Gastrocnemius medialis (tissue), 4 donors: ENCODE data around the gene CFAP100.

Experiments used
- CTCF ChIP-seq, 5 experiments: fragments of 450-650 bp in 3 of 5; fragments of 200-600 bp in 2 of 5; sonication (generic) in 2 of 5; IDR thresholded peaks in 4 of 5; conservative IDR thresholded peaks in 1 of 5; 1 replicate in 4 of 5; 2 replicates in 1 of 5; pipeline ENCODE4 v1.5.1; 2016 to 2019; ENCODE audit warnings: antibody characterized with exemption in 5 of 5, mild to moderate bottlenecking in 3 of 5, moderate library complexity in 3 of 5
- POLR2A ChIP-seq, 2 donors: fragments of 450-650 bp; IDR thresholded peaks; one replicate each; pipeline ENCODE4 v1.6.1; 2017; ENCODE audit warnings: antibody characterized with exemption in 2 of 2, mild to moderate bottlenecking in 2 of 2, moderate library complexity in 2 of 2

DNA sequence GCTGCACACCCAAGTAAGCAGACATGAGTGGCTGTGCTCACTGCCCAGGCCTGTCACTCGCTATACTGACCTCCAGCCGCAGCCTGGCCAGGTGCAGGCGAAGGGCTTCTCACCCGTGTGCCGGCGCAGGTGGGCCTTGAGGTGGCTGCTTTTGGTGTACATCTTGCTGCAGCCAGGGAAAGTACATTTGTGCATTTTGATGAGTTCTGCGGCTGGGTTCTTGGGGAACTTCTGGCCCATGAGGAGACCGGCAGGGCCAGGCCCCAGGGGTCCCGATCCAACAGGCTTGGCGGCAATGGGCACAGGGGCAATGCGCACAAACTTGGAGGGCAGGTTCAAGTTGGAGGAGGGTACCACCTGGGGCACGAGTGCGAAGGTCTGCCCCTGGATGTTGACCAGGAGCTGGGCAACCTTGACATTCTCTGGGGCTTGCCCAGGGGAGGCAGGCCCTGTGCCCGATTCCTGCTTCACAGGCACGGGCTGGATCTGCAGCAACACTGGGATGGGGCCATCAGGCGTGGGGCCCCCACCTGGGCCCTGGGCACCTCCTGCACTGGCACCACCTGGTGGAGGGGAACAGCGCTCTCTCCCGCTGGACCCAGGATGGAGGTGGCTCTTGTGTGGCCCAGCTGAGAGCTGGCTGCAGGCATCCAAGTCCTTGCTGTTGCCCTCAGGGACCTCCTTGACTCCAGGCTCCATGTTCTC, 42.8 kb upstream of the CFAP100 start:
- TF ChIP-seq POLR2A (IDR thresholded peaks at IDR 0.05) (no peak), CTCF (IDR thresholded peaks at IDR 0.05 in 4 of 5, conservative IDR thresholded peaks at IDR 0.05 in 1 of 5) (peak in 1 of 5 experiments; percentile 13)
